Trophoblast cell (in vitro differentiated cells and primary cell): Measurements from ENCODE around the gene NDUFC2.
"Not testable (repeated sequence)": the region's sequence is repeated elsewhere in the genome, so short reads cannot be mapped to it uniquely, and the experiment has no call there.

ENCODE experiments used
- DNase-seq, 2 donors: peaks; one replicate each; pipeline ENCODE4 v3.0.0-alpha.2; 2016
- H2AFZ ChIP-seq: 2 replicates; pipeline ENCODE4 v1.6.1; 2013; ENCODE audit warnings: low read length, moderate library complexity, mild to moderate bottlenecking; ENCODE audit not compliant: insufficient read depth, poor library complexity
- H2AK5ac ChIP-seq: 2 replicates; pipeline ENCODE4 v1.6.1; 2013; ENCODE audit warnings: mild to moderate bottlenecking, low read length
- H2BK120ac ChIP-seq: 2 replicates; pipeline ENCODE4 v1.6.1; 2013; ENCODE audit warnings: low read length, mild to moderate bottlenecking, moderate library complexity; ENCODE audit not compliant: insufficient read depth, poor library complexity
- H2BK12ac ChIP-seq: 2 replicates; pipeline ENCODE4 v1.6.1; 2013; ENCODE audit warnings: mild to moderate bottlenecking, low read length, moderate library complexity
- H2BK5ac ChIP-seq: 2 replicates; pipeline ENCODE4 v1.6.1; 2013; ENCODE audit warnings: low read length, low read depth, moderate library complexity, mild to moderate bottlenecking; ENCODE audit not compliant: poor library complexity
- H3K14ac ChIP-seq: 2 replicates; pipeline ENCODE4 v1.6.1; 2013; ENCODE audit warnings: mild to moderate bottlenecking, low read length
- H3K18ac ChIP-seq: 2 replicates; pipeline ENCODE4 v1.6.1; 2013; ENCODE audit warnings: mild to moderate bottlenecking, low read length
- H3K23ac ChIP-seq: 2 replicates; pipeline ENCODE4 v1.6.1; 2013; ENCODE audit warnings: low read length
- H3K27ac ChIP-seq: 2 replicates; pipeline ENCODE4 v1.5.1; 2013; ENCODE audit warnings: low read depth, mild to moderate bottlenecking, inconsistent platforms, low read length, moderate library complexity
- H3K27me3 ChIP-seq: 2 replicates; pipeline ENCODE4 v1.6.1; 2013; ENCODE audit warnings: inconsistent platforms, mild to moderate bottlenecking, low read length, moderate library complexity; ENCODE audit not compliant: insufficient read depth
- H3K36me3 ChIP-seq, 2 experiments: 1 replicate in 1 of 2; 2 replicates in 1 of 2; pipeline ENCODE4 v1.6.1; 2013; ENCODE audit warnings: low read length in 2 of 2, mild to moderate bottlenecking in 2 of 2, moderate library complexity in 1 of 2; ENCODE audit not compliant: insufficient read depth in 2 of 2, control insufficient read depth in 1 of 2
- H3K4ac ChIP-seq: 2 replicates; pipeline ENCODE4 v1.6.1; 2013; ENCODE audit warnings: low read depth, mild to moderate bottlenecking, low read length, moderate library complexity
- H3K4me1 ChIP-seq, 2 experiments: 1 replicate in 1 of 2; 2 replicates in 1 of 2; pipeline ENCODE4 v1.6.1; 2013; ENCODE audit warnings: low read length in 2 of 2, mild to moderate bottlenecking in 2 of 2, moderate library complexity in 1 of 2; ENCODE audit not compliant: insufficient read depth in 2 of 2, control insufficient read depth in 1 of 2
- H3K4me2 ChIP-seq: 2 replicates; pipeline ENCODE4 v1.6.1; 2013; ENCODE audit warnings: inconsistent platforms, mild to moderate bottlenecking, low read length, moderate library complexity
- H3K4me3 ChIP-seq: 2 replicates; pipeline ENCODE4 v1.5.1; 2013; ENCODE audit warnings: mild to moderate bottlenecking, low read depth, low read length, inconsistent platforms
- H3K79me1 ChIP-seq: one replicate; pipeline ENCODE4 v1.6.1; 2013; ENCODE audit warnings: low read length
- H3K79me2 ChIP-seq: 2 replicates; pipeline ENCODE4 v1.6.1; 2013; ENCODE audit warnings: low read length, mild to moderate bottlenecking; ENCODE audit not compliant: control insufficient read depth, insufficient read depth, poor library complexity
- H3K9ac ChIP-seq: 2 replicates; pipeline ENCODE4 v1.6.1; 2013; ENCODE audit warnings: mild to moderate bottlenecking, low read length
- H3K9me3 ChIP-seq: 2 replicates; pipeline ENCODE4 v1.6.1; 2013; ENCODE audit warnings: low read depth, mild to moderate bottlenecking, control low read depth, inconsistent platforms, low read length; ENCODE audit not compliant: insufficient read depth
- H4K12ac ChIP-seq: 2 replicates; pipeline ENCODE4 v1.6.1; 2013; ENCODE audit warnings: low read depth, mild to moderate bottlenecking, low read length, moderate library complexity
- H4K8ac ChIP-seq: 2 replicates; pipeline ENCODE4 v1.6.1; 2013; ENCODE audit warnings: low read depth, mild to moderate bottlenecking, low read length, moderate library complexity
- H4K91ac ChIP-seq: one replicate; pipeline ENCODE4 v1.6.1; 2013; ENCODE audit warnings: low read depth, mild to moderate bottlenecking, low read length, moderate library complexity
- WGBS: extraction: QIAGEN DNeasy Blood & Tissue Kit; methylation state at CpG from one replicate; pipeline ENCODE4 v1.1.7; 2013; ENCODE audit warnings: missing lambda C conversion rate; ENCODE audit not compliant: insufficient read length, insufficient coverage; ENCODE audit errors: extremely low coverage; 5-methylcytosine and 5-hydroxymethylcytosine counted together

The NDUFC2 gene

DNA sequence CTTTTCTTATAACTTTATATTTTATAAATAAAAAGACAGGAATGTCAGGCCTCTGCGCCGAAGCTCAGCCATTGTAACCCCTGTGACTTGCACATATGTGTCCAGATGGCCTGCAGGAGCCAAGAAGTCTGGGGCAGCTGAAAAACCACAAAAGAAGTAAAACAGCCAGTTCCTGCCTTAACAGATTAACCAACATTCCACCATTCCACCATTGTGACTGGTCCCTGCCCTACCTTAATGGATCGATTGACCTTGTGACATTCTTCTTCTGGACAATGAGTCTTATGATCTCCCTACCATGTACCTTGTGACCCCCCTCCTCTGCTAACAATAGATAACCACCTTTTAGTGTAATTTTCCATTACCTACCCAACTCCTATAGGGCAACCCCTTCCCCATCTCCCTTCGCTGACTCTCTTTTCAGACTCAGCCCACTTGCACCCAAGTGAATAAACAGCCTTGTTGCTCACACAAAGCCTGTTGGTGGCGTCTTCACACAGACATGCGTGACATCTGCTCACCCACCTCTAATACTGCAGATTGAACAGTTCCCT, 6.9 kb upstream of the NDUFC2 start:
- H2AFZ ChIP-seq, H3K36me3 ChIP-seq, DNase-seq, H4K12ac ChIP-seq, H3K27me3 ChIP-seq, H2BK120ac ChIP-seq, H3K4me3 ChIP-seq, H2AK5ac ChIP-seq, H3K14ac ChIP-seq, H3K23ac ChIP-seq, H3K18ac ChIP-seq, H3K9ac ChIP-seq, H3K4ac ChIP-seq, H2BK12ac ChIP-seq, H3K79me2 ChIP-seq, H3K4me2 ChIP-seq, H3K9me3 ChIP-seq: not testable (repeated sequence)
- peaks cover 4 to 17% of the 10 kb centered on the region in 2 experiments for H3K4me1 ChIP-seq
- H4K91ac ChIP-seq, result peak overlapping the region; percentile 72
- H3K27ac ChIP-seq, result peak overlapping the region; percentile 75
- H4K8ac ChIP-seq, result peak overlapping the region; percentile 78
- H3K79me1 ChIP-seq, result peaks cover 45% of the 10 kb centered on the region
- H2BK5ac ChIP-seq, result peak overlapping the region; percentile 52
- no CpG with 5 or more reads among the region's 6 CpGs for WGBS

- Histone ChIP-seq H3K4ac (peak overlapping the region; percentile 70), H3K4me2 (no peak overlapping the region), H3K23ac (no peak overlapping the region), H2AK5ac (peak overlapping the region; percentile 98), H3K4me3 (no peak overlapping the region), H2AFZ (no peak overlapping the region), H3K36me3 (no peaks in the 10 kb centered on the region), H2BK5ac (peak overlapping the region; percentile 92), H3K9me3 (no peaks in the 10 kb centered on the region), H2BK120ac (peak overlapping the region; percentile 97), H4K12ac (no peak overlapping the region), H3K79me1 (peaks cover 52% of the 10 kb centered on the region), H3K27ac (peak overlapping the region; percentile 55), H4K91ac (peak overlapping the region; percentile 98), H4K8ac (peak overlapping the region; percentile 73), H2BK12ac (peak overlapping the region; percentile 88), H3K27me3 (no peaks in the 10 kb centered on the region), H3K9ac (no peak overlapping the region), H3K79me2 (peaks cover 15% of the 10 kb centered on the region), H3K18ac (peak overlapping the region; percentile 87), H3K14ac (peak overlapping the region; percentile 88), H3K4me1 (peaks cover 7 to 23% of the 10 kb centered on the region in 2 experiments)
- no peak for DNase-seq
- WGBS, result no CpG with 5 or more reads among the region's 3 CpGs
Measured at GRCh38 chr11:78085972-78086371, 6.3 kb upstream of the NDUFC2 start.

DNA sequence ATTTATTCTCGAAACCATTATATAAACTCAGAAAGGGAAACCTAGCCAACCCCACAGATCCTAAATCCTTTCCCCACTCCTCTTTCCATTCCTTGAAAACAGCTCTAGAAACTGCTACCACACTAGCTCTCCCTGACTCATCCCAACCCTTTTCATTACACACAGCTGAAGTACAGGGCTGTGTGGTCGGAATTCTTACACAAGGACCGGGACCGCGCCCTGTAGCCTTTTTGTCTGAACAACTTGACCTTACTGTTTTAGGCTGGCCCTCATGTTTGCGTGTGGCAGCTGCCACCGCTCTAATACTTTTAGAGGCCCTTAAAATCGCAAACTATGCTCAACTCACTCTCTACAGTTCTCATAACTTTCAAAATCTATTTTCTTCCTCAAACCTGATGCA, 4.8 kb upstream of the NDUFC2 start:
- 100% methylated on average over 1 of the region's 8 CpGs for WGBS
- peak overlapping the region; percentile 31 for H4K8ac ChIP-seq
- not testable (repeated sequence) for H2AFZ ChIP-seq, H3K9ac ChIP-seq, H3K23ac ChIP-seq, H3K4ac ChIP-seq, DNase-seq, H3K4me3 ChIP-seq, H3K36me3 ChIP-seq, H3K9me3 ChIP-seq, H3K18ac ChIP-seq, H3K27me3 ChIP-seq, H3K4me2 ChIP-seq
- peak overlapping the region; percentile 77 for H2BK12ac ChIP-seq
- peaks cover 60% of the 10 kb centered on the region for H3K79me1 ChIP-seq
- H3K79me2 ChIP-seq, result peaks cover 19% of the 10 kb centered on the region
- peak overlapping the region; percentile 16 for H4K12ac ChIP-seq
- H4K91ac ChIP-seq, result peak overlapping the region; percentile 98
- peak overlapping the region; percentile 67 for H2BK5ac ChIP-seq
- peak overlapping the region; percentile 74 for H3K27ac ChIP-seq
- peak overlapping the region; percentile 30 for H2AK5ac ChIP-seq
- peak overlapping the region; percentile 97 for H2BK120ac ChIP-seq
- peak overlapping the region; percentile 14 for H3K14ac ChIP-seq
- H3K4me1 ChIP-seq, result peaks cover 10 to 26% of the 10 kb centered on the region in 2 experiments

DNA sequence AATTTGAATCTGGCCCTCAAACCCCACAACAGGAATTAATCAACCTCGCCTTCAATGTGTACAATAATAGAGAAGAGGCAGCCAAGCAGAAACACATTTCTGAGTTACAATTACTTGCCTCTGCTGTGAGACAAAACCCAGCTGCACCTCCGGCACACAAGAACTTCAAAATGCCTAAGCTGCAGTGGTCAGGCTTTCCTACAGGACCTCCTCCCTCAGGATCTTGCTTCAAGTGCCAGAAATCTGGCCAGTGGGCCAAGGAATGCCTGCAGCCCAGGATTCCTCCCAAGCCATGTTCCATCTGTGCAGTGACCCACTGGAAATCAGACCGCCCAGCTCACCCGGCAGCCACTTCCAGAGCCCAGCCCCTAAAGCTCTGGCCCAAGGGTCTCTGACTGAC, 3.4 kb upstream of the NDUFC2 start:
- Histone ChIP-seq H3K23ac (no peak overlapping the region), H3K27me3 (no peaks in the 10 kb centered on the region), H3K4me1 (peaks cover 10 to 26% of the 10 kb centered on the region in 2 experiments), H3K79me2 (peaks cover 29% of the 10 kb centered on the region), H3K18ac (peak overlapping the region; percentile 80), H3K9ac (no peak overlapping the region), H3K27ac (peak overlapping the region; percentile 68), H4K12ac (no peak overlapping the region), H4K8ac (peak overlapping the region; percentile 50), H3K9me3 (no peaks in the 10 kb centered on the region), H3K36me3 (no peaks in the 10 kb centered on the region), H2BK120ac (peak overlapping the region; percentile 65), H3K4me3 (no peak overlapping the region), H3K79me1 (peaks cover 67% of the 10 kb centered on the region), H2AK5ac (peak overlapping the region; percentile 86), H2BK12ac (peak overlapping the region; percentile 70), H3K4me2 (no peak overlapping the region), H2AFZ (no peak overlapping the region), H3K14ac (peak overlapping the region; percentile 85), H4K91ac (peak overlapping the region; percentile 81), H2BK5ac (peak overlapping the region; percentile 64), H3K4ac (peak overlapping the region; percentile 10)
- no CpG with 5 or more reads among the region's 4 CpGs for WGBS
- DNase-seq, result no peak
